Activated CD4-positive, alpha-beta memory T cell treated with anti-CD3 and anti-CD28 coated beads for 36 hours (primary cell): ENCODE measurements around the gene URI1. TPM values are rescaled to one million over a fixed set of nuclear protein-coding genes. Genes with fewer than 3 reads are reported as not detected.
"Not testable (repeated sequence)": the region's sequence is repeated elsewhere in the genome, so short reads cannot be mapped to it uniquely, and the experiment has no call there.

Experiments used
- CTCF ChIA-PET: fragments of 350-600 bp; sonication (Branson Sonifier 250); formaldehyde crosslinking; loops from one replicate; lab custom pipeline; 2021; ENCODE audit warnings: antibody characterized with exemption, inconsistent platforms; lab: Charles Lee
- POLR2A ChIA-PET: fragments of 350-600 bp; sonication (Branson Sonifier 250); formaldehyde crosslinking; loops from one replicate; lab custom pipeline; 2021; ENCODE audit warnings: antibody characterized with exemption; lab: Charles Lee
- DNase-seq: peaks from one replicate; pipeline ENCODE4 v3.0.0-alpha.2; 2020
- H3K27ac Mint-ChIP-seq: one replicate; pipeline ENCODE4 v1.8.0; 2021; ENCODE audit warnings: mixed read lengths
- H3K27me3 Mint-ChIP-seq: one replicate; pipeline ENCODE4 v1.8.0; 2021; ENCODE audit warnings: mixed read lengths
- H3K36me3 Mint-ChIP-seq: one replicate; pipeline ENCODE4 v1.8.0; 2021; ENCODE audit warnings: mixed read lengths
- H3K4me1 Mint-ChIP-seq: one replicate; pipeline ENCODE4 v1.8.0; 2021; ENCODE audit warnings: low read depth, mixed read lengths
- H3K4me3 Mint-ChIP-seq: one replicate; pipeline ENCODE4 v1.8.0; 2021; ENCODE audit warnings: mild to moderate bottlenecking, mixed read lengths
- H3K9me3 Mint-ChIP-seq: one replicate; pipeline ENCODE4 v1.8.0; 2021; ENCODE audit warnings: mixed read lengths
- intact Hi-C: fragments of 100-400 bp; cut with micrococcal nuclease; formaldehyde crosslinking; loops from one replicate; pipeline ENCODE4 v1.15.1; 2023
- total RNA-seq, 2 experiments: library from RNA; stranded (reverse); gene quantifications; one replicate each; pipeline ENCODE4 v1.2.3, GENCODE V29; 2021

URI1 gene
- total RNA-seq, 2 experiments from 2014 or later = 66.9 to 68.5 TPM

DNA sequence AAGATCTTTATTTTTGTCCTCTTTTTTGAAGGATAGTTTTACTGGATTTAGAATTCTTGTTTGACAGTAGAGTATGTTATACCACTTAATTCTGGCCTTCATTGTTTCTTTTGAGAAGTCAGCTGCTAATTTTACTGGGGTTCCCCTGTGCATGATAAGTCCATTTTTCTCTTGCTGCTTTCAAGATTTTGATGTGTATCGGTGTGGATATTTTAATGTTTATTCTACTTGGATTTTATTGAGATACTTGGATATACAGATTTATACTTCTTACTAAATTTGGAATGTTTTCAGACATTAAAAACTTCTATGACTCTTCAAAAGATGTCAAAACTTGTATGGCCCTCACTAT, 86.9 kb downstream of the URI1 start:
- ChIA-PET CTCF (interaction anchor here (1.2 kb wide), 1 partner anchor 13 kb away, joined by 3 read pairs; no protein-coding TSS in a partner anchor), POLR2A (interaction anchor here (0.6 kb wide), 1 partner anchor 17 kb away, joined by 3 read pairs; no protein-coding TSS in a partner anchor)
- DNase-seq = no peak
- intact Hi-C loops = no loop called here
- Mint-ChIP-seq H3K27me3 (no peaks in the 10 kb centered on the region), H3K27ac (no peak overlapping the region), H3K4me3 (no peak overlapping the region), H3K36me3 (peaks cover 63% of the 10 kb centered on the region), H3K9me3 (peaks cover 11% of the 10 kb centered on the region), H3K4me1 (peaks cover 22% of the 10 kb centered on the region)

DNA sequence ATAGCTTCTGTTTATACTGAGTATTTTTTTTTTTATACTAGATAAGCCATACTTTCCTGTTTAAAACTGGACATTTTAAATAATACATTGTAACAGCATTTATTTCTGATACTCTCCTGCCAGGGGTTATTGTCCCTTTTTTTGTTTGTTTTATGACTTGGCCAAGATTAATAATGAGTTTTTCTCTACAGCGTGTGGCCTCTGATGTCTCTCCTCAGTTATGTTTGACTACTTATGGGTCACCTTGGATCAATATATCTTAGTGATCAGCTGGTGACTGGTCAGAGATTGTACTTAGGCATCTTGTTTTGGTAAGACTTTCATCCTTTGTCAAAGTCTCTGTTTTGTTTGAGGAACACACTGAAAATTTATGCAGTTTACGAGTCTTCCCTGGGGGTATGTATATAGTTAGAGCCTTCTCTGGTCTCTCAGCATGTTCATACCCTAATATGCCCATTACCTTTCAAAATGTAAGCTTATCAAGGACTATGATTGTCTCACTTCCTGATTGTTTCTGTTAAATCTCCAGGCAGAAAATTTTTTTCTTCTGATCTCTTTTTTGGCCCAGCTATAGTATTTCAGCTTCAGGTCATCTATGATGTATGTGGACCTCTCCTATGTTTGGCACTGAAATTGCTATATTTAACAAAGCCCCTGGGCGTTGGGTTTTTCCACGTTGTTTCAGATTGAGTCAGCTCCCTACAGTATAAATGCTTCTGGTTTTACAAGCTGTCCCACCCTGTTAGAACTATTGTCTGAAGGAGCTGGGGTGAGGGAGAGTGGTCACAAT, 87.9 kb downstream of the URI1 start:
- peaks cover 73% of the 10 kb centered on the region for H3K36me3 Mint-ChIP-seq

DNA sequence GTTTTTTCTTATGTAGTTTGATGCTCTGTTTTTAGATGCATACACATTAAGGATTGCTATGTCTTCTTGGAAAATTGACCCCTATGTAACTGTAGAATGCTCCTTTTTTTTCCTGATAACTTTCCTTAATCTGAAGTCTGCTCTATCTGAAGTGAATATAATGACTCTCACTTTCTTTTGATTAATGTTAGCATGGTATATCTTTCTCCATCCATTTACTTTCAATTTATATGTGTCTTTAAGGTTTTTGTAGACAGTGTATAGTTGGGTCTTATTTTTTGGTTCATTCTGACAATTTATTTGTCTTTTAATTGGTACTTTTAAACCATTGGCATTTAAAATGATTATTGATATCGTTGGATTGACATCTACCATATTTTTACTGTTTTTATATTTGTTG, 92.3 kb downstream of the URI1 start:
- H3K9me3 Mint-ChIP-seq = peaks cover 42% of the 10 kb centered on the region
- H3K27me3 Mint-ChIP-seq = no peaks in the 10 kb centered on the region
- intact Hi-C loops = no loop called here

More for the DNA sequence above, 87.9 kb downstream of the URI1 start:
- Mint-ChIP-seq H3K4me3 (no peak overlapping the region), H3K27ac (no peak overlapping the region), H3K4me1 (peaks cover 22% of the 10 kb centered on the region), H3K27me3 (no peaks in the 10 kb centered on the region), H3K9me3 (peaks cover 19% of the 10 kb centered on the region)
- ChIA-PET POLR2A (no interaction called here), CTCF (no interaction called here)
- intact Hi-C loops = no loop called here
- peak; percentile 13 for DNase-seq

DNA sequence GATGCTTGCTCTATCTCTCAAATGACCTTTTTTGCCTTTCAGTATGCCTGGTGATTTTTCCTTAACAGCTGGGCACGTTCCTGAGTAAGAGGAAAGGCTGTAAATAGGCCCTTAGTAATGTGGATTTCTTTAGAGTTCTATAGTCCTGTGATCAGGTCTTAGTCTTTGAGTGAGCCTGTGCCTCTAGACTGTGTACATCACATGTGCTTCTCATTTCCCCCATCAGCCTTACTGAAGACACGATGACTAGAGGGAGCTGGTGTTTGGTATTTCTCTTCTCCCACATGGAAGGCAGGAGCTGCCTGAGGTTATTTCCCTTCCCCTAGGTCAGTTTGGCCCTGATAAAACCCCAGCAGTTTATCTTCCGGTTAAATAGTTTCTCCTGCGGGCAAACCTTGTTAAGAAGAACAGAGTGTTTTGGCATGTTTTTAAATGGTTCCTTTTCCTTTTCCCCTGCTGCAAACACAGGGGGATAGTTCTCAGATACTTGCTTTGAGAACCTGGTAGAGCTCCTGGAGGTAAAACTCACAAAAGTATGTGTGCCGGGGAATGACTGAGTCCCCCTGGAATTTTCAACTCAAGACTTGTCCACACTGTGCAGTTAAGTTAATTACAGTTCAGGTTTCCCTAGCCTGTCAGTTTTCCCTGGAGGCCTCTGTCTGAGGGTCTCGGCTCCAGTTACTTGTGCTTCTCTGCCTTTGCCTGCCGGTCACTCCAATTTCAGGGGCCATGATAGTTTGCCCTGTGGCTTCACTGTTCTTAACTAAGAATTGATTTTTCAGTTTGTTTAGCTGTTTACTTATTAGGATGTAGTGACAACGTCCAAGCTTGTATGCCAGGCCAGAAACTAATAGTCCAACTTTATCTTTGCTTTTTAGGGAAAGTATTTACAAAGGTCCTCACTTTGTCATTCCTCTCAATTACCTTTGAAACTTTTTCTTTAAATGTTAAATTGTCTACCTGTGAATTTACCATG, 94.4 kb downstream of the URI1 start:
- peaks cover 42% of the 10 kb centered on the region for H3K9me3 Mint-ChIP-seq
- DNase-seq = no peak
- no peak overlapping the region for H3K4me3 Mint-ChIP-seq
- H3K4me1 Mint-ChIP-seq = no peaks in the 10 kb centered on the region
- ChIA-PET CTCF (interaction anchor here (1.5 kb wide), 1 partner anchor 9 kb away, joined by 3 read pairs; no protein-coding TSS in a partner anchor), POLR2A (no interaction called here)
- intact Hi-C loops = no loop called here
- no peaks in the 10 kb centered on the region for H3K27me3 Mint-ChIP-seq
- H3K27ac Mint-ChIP-seq = no peak overlapping the region
- peaks cover 75% of the 10 kb centered on the region for H3K36me3 Mint-ChIP-seq

More for the DNA sequence above, 92.3 kb downstream of the URI1 start:
- POLR2A ChIA-PET = no interaction called here
- Mint-ChIP-seq H3K4me3 (no peak overlapping the region), H3K4me1 (peaks cover 14% of the 10 kb centered on the region), H3K27ac (no peak overlapping the region), H3K36me3 (peaks cover 92% of the 10 kb centered on the region)
- CTCF ChIA-PET = no interaction called here
- no peak for DNase-seq

DNA sequence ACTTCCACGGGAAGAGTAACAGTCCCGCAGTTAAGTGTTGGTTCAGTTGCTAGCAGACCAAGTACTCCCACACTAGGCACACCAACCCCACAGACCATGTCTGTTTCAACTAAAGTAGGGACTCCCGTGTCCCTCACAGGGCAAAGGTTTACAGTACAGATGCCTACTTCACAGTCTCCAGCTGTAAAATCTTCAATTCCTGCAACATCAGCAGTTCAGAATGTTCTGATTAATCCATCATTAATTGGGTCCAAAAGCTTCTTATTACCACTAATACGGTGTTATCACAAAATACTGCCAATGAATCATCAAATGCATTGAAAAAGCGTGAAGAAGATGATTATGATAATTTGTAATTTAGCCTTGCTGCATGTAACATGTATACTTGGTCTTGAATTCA, 95.8 kb downstream of the URI1 start:
- H3K9me3 Mint-ChIP-seq = peaks cover 42% of the 10 kb centered on the region
- H3K36me3 Mint-ChIP-seq = peaks cover 61% of the 10 kb centered on the region
- intact Hi-C loops = no loop called here
- H3K4me1 Mint-ChIP-seq = no peaks in the 10 kb centered on the region
- H3K4me3 Mint-ChIP-seq = no peak overlapping the region
- ChIA-PET CTCF (no interaction called here), POLR2A (no interaction called here)
- no peak overlapping the region for H3K27ac Mint-ChIP-seq
- DNase-seq = no peak
- no peaks in the 10 kb centered on the region for H3K27me3 Mint-ChIP-seq

DNA sequence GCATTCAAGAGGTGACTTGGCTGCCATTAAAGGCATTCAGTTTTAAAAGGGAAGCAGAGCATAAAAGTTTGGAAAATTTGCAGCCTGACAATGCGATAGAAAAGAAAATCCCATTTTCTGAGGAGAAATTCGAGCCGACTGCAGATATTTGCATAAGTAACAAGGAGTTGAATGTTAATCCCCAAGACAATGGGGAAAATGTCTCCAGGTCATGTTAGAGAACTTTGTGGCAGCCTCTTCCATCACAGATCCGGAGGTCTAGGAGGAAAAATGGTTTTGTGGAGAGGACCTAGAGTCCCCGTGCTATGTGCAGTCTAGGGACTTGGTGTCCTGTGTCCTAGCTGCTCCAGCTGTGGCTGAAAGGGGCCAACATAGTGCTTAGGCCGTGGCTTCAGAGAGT, 99.9 kb downstream of the URI1 start:
- Mint-ChIP-seq H3K9me3 (peaks cover 12% of the 10 kb centered on the region), H3K36me3 (peaks cover 23% of the 10 kb centered on the region)
- CTCF ChIA-PET, H3K4me3 Mint-ChIP-seq, POLR2A ChIA-PET, H3K27ac Mint-ChIP-seq, intact Hi-C loops, H3K27me3 Mint-ChIP-seq, DNase-seq, H3K4me1 Mint-ChIP-seq: not testable (repeated sequence)

DNA sequence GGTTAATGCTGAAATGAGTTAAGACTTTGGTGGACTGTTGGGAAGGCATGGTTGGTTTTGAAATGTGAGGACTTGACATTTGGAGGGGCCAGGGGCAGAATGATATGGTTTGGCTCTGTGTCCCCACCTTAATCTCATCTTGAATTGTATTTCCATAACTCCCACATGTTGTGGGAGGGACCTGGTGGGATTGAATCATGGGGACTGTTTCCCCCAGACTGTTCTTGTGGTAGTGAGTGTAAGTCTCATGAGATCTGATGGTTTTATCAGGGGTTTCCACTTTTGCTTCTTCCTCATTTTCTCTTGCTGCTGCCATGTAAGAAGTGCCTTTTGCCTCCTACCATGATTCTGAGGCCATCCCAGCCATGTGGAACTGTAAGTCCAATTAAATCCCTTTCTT, 101.0 kb downstream of the URI1 start:
- POLR2A ChIA-PET, H3K4me3 Mint-ChIP-seq, intact Hi-C loops, H3K27ac Mint-ChIP-seq, H3K27me3 Mint-ChIP-seq, H3K9me3 Mint-ChIP-seq, H3K4me1 Mint-ChIP-seq, DNase-seq, CTCF ChIA-PET: not testable (repeated sequence)
- peaks cover 12% of the 10 kb centered on the region for H3K36me3 Mint-ChIP-seq

DNA sequence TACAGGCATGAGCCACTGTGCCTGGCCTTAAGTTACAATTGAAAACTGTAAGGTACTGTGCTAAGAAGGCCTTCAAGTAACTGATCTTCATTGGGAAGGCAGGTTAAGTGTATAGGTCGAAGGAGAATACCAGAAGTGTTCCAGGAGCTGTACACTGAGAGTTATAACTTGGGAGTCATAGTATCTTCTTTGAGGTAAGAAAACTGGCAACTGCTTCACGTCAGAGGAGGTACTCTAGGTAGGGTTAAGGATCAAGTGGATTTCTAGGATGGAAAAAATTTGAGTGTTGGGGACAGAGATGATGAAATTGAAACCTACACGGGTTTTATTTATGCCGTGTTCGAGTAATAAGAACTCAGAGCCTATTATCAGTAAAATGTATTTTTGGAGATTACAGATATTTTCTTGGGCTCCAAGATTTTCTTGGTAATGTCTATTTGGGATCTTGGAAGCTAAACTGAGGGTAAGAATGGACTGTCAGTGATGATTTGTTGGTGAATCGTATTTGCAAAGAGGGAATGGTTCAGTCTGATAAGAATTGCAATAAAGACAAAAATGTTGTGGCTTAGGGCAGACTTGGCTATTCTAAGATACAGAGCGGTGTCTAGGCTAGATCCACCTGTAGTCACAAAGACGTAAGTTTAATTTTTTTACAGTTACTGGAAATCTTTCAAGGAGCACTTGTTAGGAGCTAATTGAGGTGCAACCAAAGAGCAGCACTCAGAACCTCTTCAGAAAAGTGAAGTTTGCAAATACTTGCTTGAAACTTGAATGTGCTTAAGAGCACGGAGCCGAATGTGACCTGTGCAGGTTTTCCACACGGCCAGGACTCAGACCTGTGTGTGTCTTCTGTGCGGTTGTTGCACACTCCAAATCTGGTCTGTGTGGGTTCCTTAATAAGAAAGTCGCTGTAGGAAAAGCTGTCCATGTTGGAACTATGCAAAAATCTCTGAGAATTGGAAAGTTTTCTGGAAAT, 102.5 kb downstream of the URI1 start:
- Mint-ChIP-seq H3K4me1 (no peaks in the 10 kb centered on the region), H3K9me3 (no peaks in the 10 kb centered on the region), H3K27me3 (no peaks in the 10 kb centered on the region), H3K4me3 (no peak overlapping the region), H3K27ac (no peak overlapping the region), H3K36me3 (peaks cover 5% of the 10 kb centered on the region)
- POLR2A ChIA-PET = no interaction called here
- intact Hi-C loops = no loop called here
- DNase-seq = no peak
- CTCF ChIA-PET = no interaction called here

DNA sequence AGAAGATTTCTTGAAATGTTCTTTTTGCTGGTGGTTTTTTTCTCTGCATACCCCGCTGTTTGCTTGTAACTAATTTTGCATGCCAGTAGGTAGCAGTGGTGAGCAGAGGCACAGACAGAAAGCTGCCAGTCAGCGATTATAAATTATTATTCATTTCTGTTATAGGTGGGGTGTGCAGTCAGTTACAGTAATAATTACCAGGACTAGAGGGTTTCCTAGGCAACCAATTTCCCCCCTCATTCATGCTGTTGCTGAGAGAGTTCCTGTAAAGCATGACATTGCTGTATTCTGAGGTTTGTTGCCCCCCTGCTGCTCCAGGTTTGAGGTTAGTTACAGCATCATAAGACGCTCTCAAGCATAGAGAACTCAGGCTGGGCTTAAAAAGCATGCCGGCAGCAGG, 104.5 kb downstream of the URI1 start:
- no peak overlapping the region for H3K27ac Mint-ChIP-seq
- CTCF ChIA-PET = interaction anchor here (1.2 kb wide), 1 partner anchor 10 kb away, joined by 3 read pairs; no protein-coding TSS in a partner anchor
- no peaks in the 10 kb centered on the region for H3K4me1 Mint-ChIP-seq
- POLR2A ChIA-PET = no interaction called here
- H3K27me3 Mint-ChIP-seq = no peaks in the 10 kb centered on the region
- DNase-seq = no peak
- H3K36me3 Mint-ChIP-seq = no peaks in the 10 kb centered on the region
- no peaks in the 10 kb centered on the region for H3K9me3 Mint-ChIP-seq
- intact Hi-C loops = no loop called here
- no peak overlapping the region for H3K4me3 Mint-ChIP-seq

DNA sequence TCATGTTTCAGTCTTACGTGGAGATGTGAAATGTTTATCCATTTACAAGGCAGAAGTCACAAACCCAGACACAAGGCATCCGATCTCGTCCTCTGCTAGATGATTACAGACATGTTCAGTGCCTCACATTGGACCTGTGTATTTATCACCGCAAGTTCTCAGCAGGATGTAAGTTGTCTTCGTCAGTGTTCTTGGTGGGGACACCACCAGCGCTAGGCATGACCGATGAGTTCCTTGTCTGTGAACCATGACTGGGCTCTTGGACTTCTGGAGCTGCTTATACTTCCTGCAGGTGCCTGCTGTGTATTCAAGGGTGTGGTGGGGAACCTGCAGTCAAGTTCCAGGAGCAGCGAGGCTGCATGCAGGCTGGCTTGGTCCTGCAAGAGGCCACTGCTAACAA, 105.4 kb downstream of the URI1 start:
- DNase-seq = no peak
- H3K4me3 Mint-ChIP-seq = no peak overlapping the region
- ChIA-PET CTCF (no interaction called here), POLR2A (no interaction called here)
- no peaks in the 10 kb centered on the region for H3K27me3 Mint-ChIP-seq
- no peak overlapping the region for H3K27ac Mint-ChIP-seq
- no peaks in the 10 kb centered on the region for H3K36me3 Mint-ChIP-seq
- H3K4me1 Mint-ChIP-seq = no peaks in the 10 kb centered on the region
- intact Hi-C loops = no loop called here
- no peaks in the 10 kb centered on the region for H3K9me3 Mint-ChIP-seq

DNA sequence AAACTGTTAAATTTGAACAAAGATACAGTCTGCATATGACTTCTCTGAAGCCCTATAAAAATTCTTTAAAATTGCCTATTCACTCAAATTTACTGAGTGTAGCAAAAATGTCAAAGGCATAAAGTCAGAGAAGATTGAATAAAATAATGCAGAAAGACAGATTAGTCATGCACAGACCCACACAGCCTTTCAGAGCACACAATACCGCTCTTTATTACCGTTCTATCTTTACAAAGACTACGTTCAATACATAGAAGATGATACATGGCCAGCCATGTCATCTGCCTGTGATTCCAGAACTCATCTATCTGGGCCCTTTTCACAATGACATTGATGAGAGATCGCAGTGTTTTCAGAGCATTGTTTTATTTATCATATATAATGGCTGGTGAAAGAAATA, 107.2 kb downstream of the URI1 start:
- Mint-ChIP-seq H3K27me3 (no peaks in the 10 kb centered on the region), H3K9me3 (no peaks in the 10 kb centered on the region), H3K4me3 (no peak overlapping the region), H3K4me1 (no peaks in the 10 kb centered on the region), H3K27ac (no peak overlapping the region), H3K36me3 (no peaks in the 10 kb centered on the region)
- intact Hi-C loops = no loop called here
- ChIA-PET CTCF (no interaction called here), POLR2A (no interaction called here)
- no peak for DNase-seq
